K562 (cell line): ENCODE measurements around the gene KLHDC7A. TPM values are rescaled to one million over a fixed set of nuclear protein-coding genes. Genes with fewer than 3 reads are reported as not detected.

Source experiments
- ATAC-seq: fragments of 200-7000 bp; cut with Tn5 transposase; 3 replicates; pipeline ENCODE4 v1.9.1; 2020; ENCODE audit warnings: moderate library complexity
- BruUV-seq: library from RNA; stranded (reverse); fragments of 400-500 nt; replicated peaks from 2 replicates; lab custom pipeline; 2021; lab: Mats Ljungman, UMichigan
- CTCF ChIA-PET: fragments of 300-600 bp; formaldehyde crosslinking; extraction: SDS; loops from one replicate; lab custom pipeline; 2021; ENCODE audit warnings: low intra/inter-chr PET ratio; lab: Yijun Ruan, JAX
- POLR2A ChIA-PET: fragments of 300-600, 350-650 bp; sonication (Branson Sonifier 250); formaldehyde crosslinking; extraction: SDS; loops from one replicate; lab custom pipeline; 2021; ENCODE audit warnings: antibody characterized with exemption, inconsistent platforms; lab: Yijun Ruan, JAX
- DNase-seq, 4 experiments: peaks; one replicate each; pipeline versions ENCODE4 v3.0.0 to v3.0.0-alpha.2; 2011 to 2018; ENCODE audit warnings: low spot score in 3 of 4, mixed read lengths in 3 of 4; ENCODE audit errors: extremely low read depth in 1 of 4
- FAIRE-seq: peaks from 2 replicates; lab custom pipeline; 2011; peaks lifted over from hg19 to GRCh38; lab: Jason Lieb, UNC
- H2AFZ ChIP-seq: 2 replicates; pipeline ENCODE4 v1.6.0; 2011; ENCODE audit warnings: low read depth, low read length, control low read depth, inconsistent platforms
- H3K27ac ChIP-seq: fragments of 200-600 bp; 3 replicates; pipeline ENCODE4 v1.8.0; 2011; ENCODE audit warnings: low read depth, mild to moderate bottlenecking, control low read depth, inconsistent platforms, low read length, moderate library complexity, mixed read lengths; ENCODE audit errors: extremely low read depth
- H3K27me3 ChIP-seq, 2 experiments: fragments of 300-600 bp in 1 of 2; 2 replicates in 1 of 2; 3 replicates in 1 of 2; pipeline versions ENCODE4 v1.6.0 to v1.8.0; 2011; ENCODE audit warnings: inconsistent platforms in 2 of 2, low read length in 2 of 2, mild to moderate bottlenecking in 1 of 2, mixed read lengths in 1 of 2, moderate library complexity in 1 of 2; ENCODE audit not compliant: control insufficient read depth in 2 of 2, insufficient read depth in 2 of 2
- H3K36me3 ChIP-seq: fragments of 300-600 bp; 3 replicates; pipeline ENCODE4 v1.8.0; 2011; ENCODE audit warnings: mild to moderate bottlenecking, low read length, inconsistent platforms; ENCODE audit not compliant: control insufficient read depth, insufficient read depth
- H3K4me1 ChIP-seq, 2 experiments: fragments of 200-600 bp in 1 of 2; replicated peaks in 1 of 2; 2 replicates in 1 of 2; 3 replicates in 1 of 2; pipeline versions ENCODE4 v1.5.1 to v1.8.0; 2011; ENCODE audit warnings: inconsistent platforms in 2 of 2, low read length in 2 of 2, mild to moderate bottlenecking in 1 of 2, mixed read lengths in 1 of 2, moderate library complexity in 1 of 2; ENCODE audit not compliant: control insufficient read depth in 2 of 2, insufficient read depth in 2 of 2
- H3K4me2 ChIP-seq: 2 replicates; pipeline ENCODE4 v1.6.1; 2011; ENCODE audit warnings: low read length, control low read depth, inconsistent platforms, mixed read lengths; ENCODE audit not compliant: insufficient read depth
- H3K4me3 ChIP-seq: fragments of 200-600 bp; sonication (generic), shearing (Covaris generic); 2 replicates; pipeline ENCODE4 v1.5.1; 2016; ENCODE audit warnings: control low read depth, inconsistent platforms
- H3K79me2 ChIP-seq: fragments of 200-600 bp; 3 replicates; pipeline ENCODE4 v1.8.0; 2011; ENCODE audit warnings: low read length, inconsistent platforms; ENCODE audit not compliant: control insufficient read depth, insufficient read depth
- H3K9ac ChIP-seq, 2 experiments: 2 replicates each; pipeline versions ENCODE4 v1.6.0 to v1.6.1; 2011; ENCODE audit warnings: low read depth in 2 of 2, low read length in 2 of 2, control low read depth in 1 of 2, inconsistent platforms in 1 of 2, mild to moderate bottlenecking in 1 of 2, mixed read lengths in 1 of 2; ENCODE audit not compliant: insufficient read depth in 1 of 2
- H3K9me1 ChIP-seq: one replicate; pipeline ENCODE4 v1.6.0; 2011; ENCODE audit warnings: inconsistent platforms, mild to moderate bottlenecking, low read length, moderate library complexity; ENCODE audit not compliant: control insufficient read depth, insufficient read depth
- H3K9me3 ChIP-seq: replicated peaks from 2 replicates; pipeline ENCODE4 v1.5.1; 2011; ENCODE audit warnings: low read depth, low read length, inconsistent platforms; ENCODE audit not compliant: control insufficient read depth, insufficient read depth
- H4K20me1 ChIP-seq: replicated peaks from 2 replicates; pipeline ENCODE4 v1.6.1; 2011; ENCODE audit warnings: low read length, inconsistent platforms, mixed read lengths; ENCODE audit not compliant: control insufficient read depth, insufficient read depth
- DPF2 ChIP-seq: fragments of 450-650 bp; IDR thresholded peaks from 2 replicates; pipeline ENCODE4 v1.6.1; 2016
- RAD21 ChIP-seq, 2 experiments: fragments of 250-450 bp in 1 of 2; fragments of 450-650 bp in 1 of 2; sonication (Bioruptor Pico) in 1 of 2; formaldehyde crosslinking in 1 of 2; IDR thresholded peaks in 1 of 2; conservative IDR thresholded peaks in 1 of 2; 2 replicates each; pipeline versions ENCODE4 v1.4.0 to v1.8.0; 2020 to 2022; ENCODE audit warnings: mild to moderate bottlenecking in 2 of 2, moderate library complexity in 1 of 2
- SMAD1 ChIP-seq: fragments of 150-350 bp; IDR thresholded peaks from 2 replicates; pipeline ENCODE4 v1.6.1; 2014; ENCODE audit warnings: low read length, low read depth; ENCODE audit not compliant: partially characterized antibody
- ZNF766 ChIP-seq: fragments of 200-800 bp; sonication (Bioruptor generic); conservative IDR thresholded peaks from 2 replicates; pipeline ENCODE4 v1.6.1; 2016; ENCODE audit warnings: missing genetic modification characterization, missing compliant biosample characterization
- WGBS: fragments of 100-300 bp; shearing (Covaris generic); methylation state at CpG from one replicate; pipeline ENCODE4 v1.1.6; 2016; ENCODE audit warnings: low coverage, mixed read lengths; ENCODE audit not compliant: insufficient coverage; ENCODE audit errors: missing lambda C conversion rate; 5-methylcytosine and 5-hydroxymethylcytosine counted together
- in situ Hi-C: fragments of 300-500 bp; cut with MboI; formaldehyde crosslinking; loops from 4 replicates; pipeline ENCODE4 v1.15.0; 2018; ENCODE audit warnings: inconsistent platforms, mixed read lengths
- intact Hi-C: fragments of 100-400 bp; cut with micrococcal nuclease; formaldehyde crosslinking; loops from 2 replicates; pipeline ENCODE4 v1.14.2; 2022
- polyA plus RNA-seq, 8 experiments: library from polyadenylated mRNA; depleted of rRNA in 4 of 8; stranded (reverse) in 5 of 8; unstranded in 3 of 8; fragments of >200 nt; fragmentation: Nextera tagmentation in 2 of 8; fragmentation: Illumina TruSeq in 1 of 8; extraction: Ambion mirVana in 2 of 8; extraction: Trizol in 1 of 8; gene quantifications; 2 replicates each; pipeline versions ENCODE4 v1.2.1 to v1.2.3, GENCODE V29; 2011 to 2014; ENCODE audit warnings: inconsistent platforms in 1 of 8, missing spikeins in 1 of 8
- total RNA-seq, 7 experiments: library from RNA; depleted of rRNA in 6 of 7; stranded (reverse); fragments of >200 nt in 6 of 7; fragmentation: Illumina TruSeq in 2 of 7; extraction: Trizol in 2 of 7; gene quantifications; 2 replicates each; pipeline versions ENCODE4 v1.2.1 to v1.2.3, GENCODE V29; 2011 to 2021; ENCODE audit warnings: low replicate concordance in 1 of 7
- TF ChIP-seq, protein P1 (sequence below), 3 experiments: IDR thresholded peaks in 2 of 3; conservative IDR thresholded peaks in 1 of 3; 2 replicates each; pipeline ENCODE4 v1.5.1; 2011 to 2012; ENCODE audit warnings: low read length in 3 of 3, mild to moderate bottlenecking in 3 of 3, control low read depth in 2 of 3, improper control_type of control experiment in 1 of 3, inconsistent platforms in 1 of 3, low read depth in 1 of 3, mixed read lengths in 1 of 3, moderate library complexity in 1 of 3; ENCODE audit not compliant: insufficient read depth in 2 of 3
- TF ChIP-seq, protein P2 (sequence below), 2 experiments: fragments of 450-650 bp; formaldehyde crosslinking in 1 of 2; IDR thresholded peaks; 2 replicates each; pipeline versions ENCODE4 v1.4.0 to v1.6.1; 2014 to 2020; ENCODE audit warnings: mild to moderate bottlenecking in 2 of 2, borderline replicate concordance in 1 of 2, low read depth in 1 of 2

The KLHDC7A gene
- total and polyA plus RNA-seq, 9 of the 15 experiments (the other 6 are each of a cell fraction or from before 2014, with no cell fraction given), result 0.01 to 0.02 (median 0.01) TPM; not detected in 6

DNA sequence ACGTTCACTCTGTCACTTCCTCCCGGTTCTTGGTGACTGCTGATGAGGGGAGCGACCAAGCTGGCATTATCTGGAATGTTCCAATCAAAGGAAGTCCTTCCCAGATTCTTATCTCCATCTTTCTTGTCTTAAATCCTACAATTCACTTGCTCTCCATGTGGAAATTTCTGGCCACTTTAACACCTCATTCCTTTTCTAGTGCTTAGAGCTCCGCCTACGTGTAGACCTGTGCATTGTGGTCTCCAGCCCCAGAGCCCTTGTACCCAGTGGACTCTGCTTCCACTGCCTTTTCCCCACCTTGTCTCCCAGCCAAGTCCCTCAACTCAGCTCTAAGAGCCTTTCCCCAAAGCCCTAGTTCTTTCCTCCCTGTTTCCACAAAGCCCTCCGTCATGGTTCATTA is 12.2 kb upstream of the KLHDC7A start:
- Histone ChIP-seq H3K36me3 (no peaks in the 10 kb centered on the region), H3K27ac (no peak overlapping the region), H3K9ac (no peak overlapping the region), H3K4me2 (no peak overlapping the region), H3K4me3 (no peak overlapping the region), H3K9me3 (no peaks in the 10 kb centered on the region), H4K20me1 (no peaks in the 10 kb centered on the region), H3K9me1 (no peaks in the 10 kb centered on the region), H2AFZ (no peak overlapping the region), H3K27me3 (peaks cover 0 to 18% of the 10 kb centered on the region in 2 experiments; a peak in 2 of 5 replicates), H3K4me1 (no peaks in the 10 kb centered on the region; a peak in 1 of 5 replicates), H3K79me2 (no peaks in the 10 kb centered on the region)
- ChIA-PET CTCF (no interaction called here), POLR2A (interaction anchor here (0.7 to 1.3 kb wide), 2 partner anchors 16 to 51 kb away, joined by 4 read pairs; no protein-coding TSS in a partner anchor)
- in situ Hi-C loops, result no loop called here
- ATAC-seq (peak; percentile 42; the same call in 1 of the 3 replicates), FAIRE-seq (no peak), DNase-seq (no peak)
- 1% methylated on average over 6 of the region's 6 CpGs for WGBS
- TF ChIP-seq RAD21 (CRISPR knock-in tag; conservative IDR thresholded peaks at IDR 0.05 in 1 of 2, IDR thresholded peaks at IDR 0.05 in 1 of 2) (peak; percentile 48 to 68), DPF2 (no peak), ZNF766 (CRISPR knock-in tag) (0 out of 2 replicates have a peak, but pooled peaks have one; percentile 17), SMAD1 (no peak)
- TF ChIP-seq, protein P1, sequence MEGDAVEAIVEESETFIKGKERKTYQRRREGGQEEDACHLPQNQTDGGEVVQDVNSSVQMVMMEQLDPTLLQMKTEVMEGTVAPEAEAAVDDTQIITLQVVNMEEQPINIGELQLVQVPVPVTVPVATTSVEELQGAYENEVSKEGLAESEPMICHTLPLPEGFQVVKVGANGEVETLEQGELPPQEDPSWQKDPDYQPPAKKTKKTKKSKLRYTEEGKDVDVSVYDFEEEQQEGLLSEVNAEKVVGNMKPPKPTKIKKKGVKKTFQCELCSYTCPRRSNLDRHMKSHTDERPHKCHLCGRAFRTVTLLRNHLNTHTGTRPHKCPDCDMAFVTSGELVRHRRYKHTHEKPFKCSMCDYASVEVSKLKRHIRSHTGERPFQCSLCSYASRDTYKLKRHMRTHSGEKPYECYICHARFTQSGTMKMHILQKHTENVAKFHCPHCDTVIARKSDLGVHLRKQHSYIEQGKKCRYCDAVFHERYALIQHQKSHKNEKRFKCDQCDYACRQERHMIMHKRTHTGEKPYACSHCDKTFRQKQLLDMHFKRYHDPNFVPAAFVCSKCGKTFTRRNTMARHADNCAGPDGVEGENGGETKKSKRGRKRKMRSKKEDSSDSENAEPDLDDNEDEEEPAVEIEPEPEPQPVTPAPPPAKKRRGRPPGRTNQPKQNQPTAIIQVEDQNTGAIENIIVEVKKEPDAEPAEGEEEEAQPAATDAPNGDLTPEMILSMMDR (IDR thresholded peaks at IDR 0.05 in 2 of 3, conservative IDR thresholded peaks at IDR 0.05 in 1 of 3; ENCODE audit: insufficient read depth in 2 of 3, low read depth in 1 of 3, low read length in 3 of 3), result peak; percentile 10 to 58 (median 36); a peak in 3 of 6 replicates
- TF ChIP-seq, protein P2, sequence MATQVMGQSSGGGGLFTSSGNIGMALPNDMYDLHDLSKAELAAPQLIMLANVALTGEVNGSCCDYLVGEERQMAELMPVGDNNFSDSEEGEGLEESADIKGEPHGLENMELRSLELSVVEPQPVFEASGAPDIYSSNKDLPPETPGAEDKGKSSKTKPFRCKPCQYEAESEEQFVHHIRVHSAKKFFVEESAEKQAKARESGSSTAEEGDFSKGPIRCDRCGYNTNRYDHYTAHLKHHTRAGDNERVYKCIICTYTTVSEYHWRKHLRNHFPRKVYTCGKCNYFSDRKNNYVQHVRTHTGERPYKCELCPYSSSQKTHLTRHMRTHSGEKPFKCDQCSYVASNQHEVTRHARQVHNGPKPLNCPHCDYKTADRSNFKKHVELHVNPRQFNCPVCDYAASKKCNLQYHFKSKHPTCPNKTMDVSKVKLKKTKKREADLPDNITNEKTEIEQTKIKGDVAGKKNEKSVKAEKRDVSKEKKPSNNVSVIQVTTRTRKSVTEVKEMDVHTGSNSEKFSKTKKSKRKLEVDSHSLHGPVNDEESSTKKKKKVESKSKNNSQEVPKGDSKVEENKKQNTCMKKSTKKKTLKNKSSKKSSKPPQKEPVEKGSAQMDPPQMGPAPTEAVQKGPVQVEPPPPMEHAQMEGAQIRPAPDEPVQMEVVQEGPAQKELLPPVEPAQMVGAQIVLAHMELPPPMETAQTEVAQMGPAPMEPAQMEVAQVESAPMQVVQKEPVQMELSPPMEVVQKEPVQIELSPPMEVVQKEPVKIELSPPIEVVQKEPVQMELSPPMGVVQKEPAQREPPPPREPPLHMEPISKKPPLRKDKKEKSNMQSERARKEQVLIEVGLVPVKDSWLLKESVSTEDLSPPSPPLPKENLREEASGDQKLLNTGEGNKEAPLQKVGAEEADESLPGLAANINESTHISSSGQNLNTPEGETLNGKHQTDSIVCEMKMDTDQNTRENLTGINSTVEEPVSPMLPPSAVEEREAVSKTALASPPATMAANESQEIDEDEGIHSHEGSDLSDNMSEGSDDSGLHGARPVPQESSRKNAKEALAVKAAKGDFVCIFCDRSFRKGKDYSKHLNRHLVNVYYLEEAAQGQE (IDR thresholded peaks at IDR 0.05; ENCODE audit: borderline replicate concordance), result peak; percentile 9; the same call in 1 of the 2 replicates
- TF ChIP-seq, protein P2 (CRISPR knock-in tag; IDR thresholded peaks at IDR 0.05; ENCODE audit: low read depth), result no peak
- BruUV-seq, result no TSS peak
- intact Hi-C loops, result no loop called here
